ENCODE measurements around the gene SAPCD1.

GRCh38 chr6:31795616-31796298, 33.3 kb downstream of the SAPCD1 start, which contains the start of gene VARS1:
- peak; percentile 68 to 97 (median 83) for TF ChIP-seq CTCF (IDR thresholded peaks at IDR 0.05)
- TF ChIP-seq POLR2AphosphoS5 (IDR thresholded peaks at IDR 0.05): peak in 2 of 3 donors; percentile 35 to 45
- no peak for TF ChIP-seq POLR2A (IDR thresholded peaks at IDR 0.05)
